H9 (cell line): ENCODE measurements around the gene RUNX1. TPM values are rescaled to one million over a fixed set of nuclear protein-coding genes. Genes with fewer than 3 reads are reported as not detected.
A peak's percentile ranks its signal among the peaks of the same experiment; 100 is the strongest.

ENCODE experiments used
- DNase-seq: peaks from one replicate; pipeline ENCODE4 v3.0.0-alpha.2; 2017
- H2AFZ ChIP-seq: one replicate; pipeline ENCODE4 v1.6.1; 2013; ENCODE audit warnings: mild to moderate bottlenecking, low read length, control low read depth, moderate library complexity
- H2AK5ac ChIP-seq: 2 replicates; pipeline ENCODE4 v1.6.1; 2013; ENCODE audit warnings: low read length, control low read depth, mixed read lengths; ENCODE audit not compliant: insufficient read length
- H2BK120ac ChIP-seq: one replicate; pipeline ENCODE4 v1.6.1; 2013; ENCODE audit warnings: low read depth, mild to moderate bottlenecking, low read length, control low read depth, inconsistent platforms; ENCODE audit not compliant: poor library complexity, severe bottlenecking
- H2BK12ac ChIP-seq: 2 replicates; pipeline ENCODE4 v1.6.1; 2013; ENCODE audit warnings: low read length, control low read depth, mixed read lengths, low read depth; ENCODE audit not compliant: insufficient read length
- H2BK15ac ChIP-seq: 2 replicates; pipeline ENCODE4 v1.6.1; 2013; ENCODE audit warnings: low read depth, low read length, control low read depth
- H2BK20ac ChIP-seq: one replicate; pipeline ENCODE4 v1.6.1; 2013; ENCODE audit warnings: low read depth, mild to moderate bottlenecking, low read length, control low read depth, inconsistent platforms; ENCODE audit not compliant: poor library complexity, severe bottlenecking
- H2BK5ac ChIP-seq: 2 replicates; pipeline ENCODE4 v1.6.1; 2013; ENCODE audit warnings: low read length, control low read depth, mixed read lengths; ENCODE audit not compliant: insufficient read length
- H3K14ac ChIP-seq: 2 replicates; pipeline ENCODE4 v1.6.1; 2013; ENCODE audit warnings: low read length, control low read depth; ENCODE audit not compliant: insufficient read depth
- H3K18ac ChIP-seq: 2 replicates; pipeline ENCODE4 v1.6.1; 2013; ENCODE audit warnings: low read depth, mild to moderate bottlenecking, mixed read lengths, low read length, control low read depth; ENCODE audit not compliant: insufficient read length
- H3K23ac ChIP-seq: 2 replicates; pipeline ENCODE4 v1.6.1; 2013; ENCODE audit warnings: low read length, control low read depth, mixed read lengths, low read depth; ENCODE audit not compliant: insufficient read length
- H3K23me2 ChIP-seq: 2 replicates; pipeline ENCODE4 v1.6.1; 2013; ENCODE audit warnings: low read depth, mild to moderate bottlenecking, mixed read lengths, low read length, control low read depth; ENCODE audit not compliant: insufficient read length, poor library complexity, severe bottlenecking
- H3K27ac ChIP-seq: 2 replicates; pipeline ENCODE4 v1.5.1; 2013; ENCODE audit warnings: low read length, control low read depth, mixed read lengths, low read depth; ENCODE audit not compliant: insufficient read length
- H3K27me3 ChIP-seq: 2 replicates; pipeline ENCODE4 v1.6.1; 2013; ENCODE audit warnings: low read length, control low read depth, inconsistent platforms; ENCODE audit not compliant: insufficient read depth
- H3K4ac ChIP-seq: 2 replicates; pipeline ENCODE4 v1.6.1; 2013; ENCODE audit warnings: low read depth, mild to moderate bottlenecking, control low read depth, inconsistent platforms, low read length, moderate library complexity
- H3K4me1 ChIP-seq: 2 replicates; pipeline ENCODE4 v1.6.1; 2013; ENCODE audit warnings: low read length, control low read depth, inconsistent platforms; ENCODE audit not compliant: insufficient read depth
- H3K4me2 ChIP-seq: 2 replicates; pipeline ENCODE4 v1.6.1; 2013; ENCODE audit warnings: low read length, control low read depth, mixed read lengths; ENCODE audit not compliant: insufficient read length, insufficient read depth
- H3K56ac ChIP-seq: 2 replicates; pipeline ENCODE4 v1.6.1; 2013; ENCODE audit warnings: low read depth, mild to moderate bottlenecking, mixed read lengths, low read length, control low read depth; ENCODE audit not compliant: insufficient read length
- H3K79me1 ChIP-seq: 2 replicates; pipeline ENCODE4 v1.6.1; 2013; ENCODE audit warnings: low read depth, mild to moderate bottlenecking, moderate library complexity, low read length, control low read depth, inconsistent platforms; ENCODE audit not compliant: insufficient read depth, poor library complexity, severe bottlenecking
- H3K79me2 ChIP-seq: 2 replicates; pipeline ENCODE4 v1.6.1; 2013; ENCODE audit warnings: low read length, control low read depth, inconsistent platforms; ENCODE audit not compliant: insufficient read depth
- H3K9ac ChIP-seq: 2 replicates; pipeline ENCODE4 v1.6.1; 2013; ENCODE audit warnings: low read length, control low read depth, mixed read lengths; ENCODE audit not compliant: insufficient read length; ENCODE audit errors: extremely low read depth
- H3K9me3 ChIP-seq: one replicate; pipeline ENCODE4 v1.6.1; 2013; ENCODE audit warnings: low read depth, low read length, inconsistent platforms; ENCODE audit not compliant: control insufficient read depth
- H3T11ph ChIP-seq: one replicate; pipeline ENCODE4 v1.6.1; 2013; ENCODE audit warnings: mild to moderate bottlenecking, low read length, control low read depth, inconsistent platforms
- H4K20me1 ChIP-seq: one replicate; pipeline ENCODE4 v1.6.1; 2013; ENCODE audit not compliant: control insufficient read depth, insufficient read length, insufficient read depth
- H4K5ac ChIP-seq: 2 replicates; pipeline ENCODE4 v1.6.1; 2013; ENCODE audit warnings: low read depth, mild to moderate bottlenecking, mixed read lengths, low read length, control low read depth; ENCODE audit not compliant: insufficient read length
- H4K8ac ChIP-seq: replicated peaks from 2 replicates; pipeline ENCODE4 v1.6.1; 2013; ENCODE audit warnings: low read length, control low read depth, mixed read lengths, low read depth; ENCODE audit not compliant: insufficient read length
- H4K91ac ChIP-seq: 2 replicates; pipeline ENCODE4 v1.6.1; 2013; ENCODE audit warnings: low read depth, mild to moderate bottlenecking, moderate library complexity, mixed read lengths, low read length, control low read depth; ENCODE audit not compliant: insufficient read length
- H3K27ac Mint-ChIP-seq, 3 experiments: 2 replicates in 2 of 3; 3 replicates in 1 of 3; pipeline ENCODE4 v1.8.0; 2020 to 2021; ENCODE audit warnings: mixed read lengths in 3 of 3, mild to moderate bottlenecking in 1 of 3, moderate library complexity in 1 of 3
- H3K27me3 Mint-ChIP-seq: 2 replicates; pipeline ENCODE4 v1.8.0; 2021; ENCODE audit warnings: low read depth, mild to moderate bottlenecking, moderate library complexity, mixed read lengths
- H3K36me3 Mint-ChIP-seq, 3 experiments: 2 replicates in 2 of 3; 3 replicates in 1 of 3; pipeline ENCODE4 v1.8.0; 2020 to 2021; ENCODE audit warnings: low read depth in 3 of 3, mixed read lengths in 3 of 3; ENCODE audit not compliant: insufficient read depth in 1 of 3
- H3K4me1 Mint-ChIP-seq, 2 experiments: 2 replicates each; pipeline ENCODE4 v1.8.0; 2020; ENCODE audit warnings: mixed read lengths in 2 of 2
- H3K4me3 Mint-ChIP-seq, 2 experiments: 2 replicates in 1 of 2; 3 replicates in 1 of 2; pipeline ENCODE4 v1.8.0; 2020 to 2021; ENCODE audit warnings: mild to moderate bottlenecking in 2 of 2, mixed read lengths in 2 of 2, moderate library complexity in 1 of 2
- H3K9me3 Mint-ChIP-seq, 2 experiments: 2 replicates in 1 of 2; 3 replicates in 1 of 2; pipeline ENCODE4 v1.8.0; 2020; ENCODE audit warnings: mild to moderate bottlenecking in 2 of 2, mixed read lengths in 2 of 2, moderate library complexity in 1 of 2
- WGBS: extraction: QIAGEN DNeasy Blood & Tissue Kit; methylation state at CpG from one replicate; pipeline ENCODE4 v1.1.7; 2013; ENCODE audit warnings: missing lambda C conversion rate, low lambda C conversion rate, mixed read lengths; ENCODE audit not compliant: insufficient read length; ENCODE audit errors: extremely low coverage; 5-methylcytosine and 5-hydroxymethylcytosine counted together
- total RNA-seq: library from RNA; stranded (reverse); gene quantifications from 2 replicates; pipeline ENCODE4 v1.2.1, GENCODE V29; 2021
- TF ChIP-seq, protein P1 (sequence below): fragments of 200-600 bp; sonication (generic); conservative IDR thresholded peaks from 3 replicates; pipeline ENCODE4 v1.8.0; 2021; ENCODE audit warnings: antibody characterized with exemption, mild to moderate bottlenecking

RUNX1 gene
- total RNA-seq, 1 experiment from 2014 or later, result 0.72 TPM

- peak; percentile 85 for DNase-seq
- Histone ChIP-seq H4K8ac (no peak overlapping the region), H3T11ph (no peak overlapping the region), H3K18ac (no peak overlapping the region), H3K9me3 (no peaks in the 10 kb centered on the region), H3K4me1 (no peaks in the 10 kb centered on the region), H2BK20ac (no peak overlapping the region), H2AK5ac (no peak overlapping the region), H4K20me1 (no peaks in the 10 kb centered on the region), H3K27me3 (no peaks in the 10 kb centered on the region), H3K79me1 (no peaks in the 10 kb centered on the region), H3K4me2 (no peak overlapping the region), H3K23ac (no peak overlapping the region), H3K9ac (no peak overlapping the region), H2BK12ac (no peak overlapping the region), H3K14ac (no peak overlapping the region), H3K56ac (no peak overlapping the region), H3K27ac (no peak overlapping the region), H2BK15ac (no peak overlapping the region), H2AFZ (no peak overlapping the region), H3K23me2 (no peaks in the 10 kb centered on the region), H4K91ac (no peak overlapping the region), H2BK120ac (no peak overlapping the region), H3K4ac (no peak overlapping the region), H2BK5ac (no peak overlapping the region), H3K79me2 (no peaks in the 10 kb centered on the region), H4K5ac (no peak overlapping the region)
- no peaks in the 10 kb centered on the region for H3K9me3 Mint-ChIP-seq
- no peaks in the 10 kb centered on the region; a peak in 1 of 7 replicates for H3K36me3 Mint-ChIP-seq
- TF ChIP-seq, protein P1, sequence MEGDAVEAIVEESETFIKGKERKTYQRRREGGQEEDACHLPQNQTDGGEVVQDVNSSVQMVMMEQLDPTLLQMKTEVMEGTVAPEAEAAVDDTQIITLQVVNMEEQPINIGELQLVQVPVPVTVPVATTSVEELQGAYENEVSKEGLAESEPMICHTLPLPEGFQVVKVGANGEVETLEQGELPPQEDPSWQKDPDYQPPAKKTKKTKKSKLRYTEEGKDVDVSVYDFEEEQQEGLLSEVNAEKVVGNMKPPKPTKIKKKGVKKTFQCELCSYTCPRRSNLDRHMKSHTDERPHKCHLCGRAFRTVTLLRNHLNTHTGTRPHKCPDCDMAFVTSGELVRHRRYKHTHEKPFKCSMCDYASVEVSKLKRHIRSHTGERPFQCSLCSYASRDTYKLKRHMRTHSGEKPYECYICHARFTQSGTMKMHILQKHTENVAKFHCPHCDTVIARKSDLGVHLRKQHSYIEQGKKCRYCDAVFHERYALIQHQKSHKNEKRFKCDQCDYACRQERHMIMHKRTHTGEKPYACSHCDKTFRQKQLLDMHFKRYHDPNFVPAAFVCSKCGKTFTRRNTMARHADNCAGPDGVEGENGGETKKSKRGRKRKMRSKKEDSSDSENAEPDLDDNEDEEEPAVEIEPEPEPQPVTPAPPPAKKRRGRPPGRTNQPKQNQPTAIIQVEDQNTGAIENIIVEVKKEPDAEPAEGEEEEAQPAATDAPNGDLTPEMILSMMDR, result peak; percentile 81
- H3K4me3 Mint-ChIP-seq, result no peak overlapping the region
- no peak overlapping the region for H3K27ac Mint-ChIP-seq
- peaks cover 11 to 25% of the 10 kb centered on the region in 2 experiments for H3K4me1 Mint-ChIP-seq
- no CpG with 5 or more reads among the region's 12 CpGs for WGBS
- H3K27me3 Mint-ChIP-seq, result peaks cover 7% of the 10 kb centered on the region
These were observed 2.3 kb upstream of the RUNX1 start for GRCh38 chr21:35051287-35051818.
